Measurements from ENCODE around the gene SLC23A2.

- no peak for TF ChIP-seq CTCF (IDR thresholded peaks at IDR 0.05; ENCODE audit: low read depth, low read length)
- TF ChIP-seq, protein P1, sequence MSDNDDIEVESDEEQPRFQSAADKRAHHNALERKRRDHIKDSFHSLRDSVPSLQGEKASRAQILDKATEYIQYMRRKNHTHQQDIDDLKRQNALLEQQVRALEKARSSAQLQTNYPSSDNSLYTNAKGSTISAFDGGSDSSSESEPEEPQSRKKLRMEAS (IDR thresholded peaks at IDR 0.05; ENCODE audit: low read depth, low read length) = no peak
- no peak for TF ChIP-seq POLR2A (IDR thresholded peaks at IDR 0.05; ENCODE audit: extremely low read depth, insufficient read length)
- TF ChIP-seq MYC (IDR thresholded peaks at IDR 0.05; ENCODE audit: low read depth, low read length) = no peak
These were observed 165.8 kb downstream of the SLC23A2 start for GRCh38 chr20:4835244-4836177.

Measured in NB4 (cell line).